Tibial nerve (tissue), 4 donors: ENCODE data around the gene CACHD1. TPM values are rescaled to one million over a fixed set of nuclear protein-coding genes. Genes with fewer than 3 reads are reported as not detected.

Experiments used
- DNase-seq, 2 donors: peaks; one replicate each; pipeline ENCODE4 v3.0.0-alpha.2; 2019; ENCODE audit warnings: low spot score in 2 of 2
- H3K27ac ChIP-seq, 4 donors: fragments of 200-600 bp; sonication (generic) in 3 of 4; one replicate each; pipeline ENCODE4 v1.5.1; 2017 to 2019; ENCODE audit warnings: mild to moderate bottlenecking in 1 of 4
- H3K27me3 ChIP-seq, 2 donors: fragments of 200-600 bp; sonication (generic) in 1 of 2; one replicate each; pipeline versions ENCODE4 v1.5.1 to v1.6.0; 2017 to 2019
- H3K36me3 ChIP-seq, 3 donors: fragments of 200-600 bp; sonication (generic); one replicate each; pipeline ENCODE4 v1.5.1; 2018 to 2019
- H3K4me1 ChIP-seq, 4 donors: fragments of 200-600 bp; sonication (generic) in 3 of 4; one replicate each; pipeline ENCODE4 v1.5.1; 2017 to 2019
- H3K4me3 ChIP-seq, 4 donors: fragments of 200-600 bp; sonication (generic) in 3 of 4; one replicate each; pipeline ENCODE4 v1.5.1; 2017 to 2019; ENCODE audit warnings: mild to moderate bottlenecking in 1 of 4, moderate library complexity in 1 of 4
- H3K9me3 ChIP-seq, 4 donors: fragments of 200-600 bp; sonication (generic) in 3 of 4; one replicate each; pipeline ENCODE4 v1.5.1; 2017 to 2019
- EP300 ChIP-seq, 2 donors: sonication (generic); formaldehyde crosslinking; IDR thresholded peaks; one replicate each; pipeline ENCODE4 v1.6.1; 2017; ENCODE audit warnings: antibody characterized with exemption in 2 of 2, mild to moderate bottlenecking in 1 of 2
- POLR2A ChIP-seq, 2 donors: fragments of 450-650 bp; IDR thresholded peaks; one replicate each; pipeline ENCODE4 v1.6.1; 2017; ENCODE audit warnings: antibody characterized with exemption in 2 of 2, mild to moderate bottlenecking in 2 of 2, moderate library complexity in 2 of 2
- WGBS, 2 donors: methylation state at CpG; one replicate each; pipeline ENCODE4 v1.1.5; 2018; 5-methylcytosine and 5-hydroxymethylcytosine counted together
- total RNA-seq, 4 donors: library from RNA; depleted of rRNA; stranded (reverse); fragments of >200 nt; gene quantifications; one replicate each; pipeline ENCODE4 v1.1.0, GENCODE V29; 2016
- TF ChIP-seq, protein P1 (sequence below), 5 experiments: fragments of 200-600 bp in 3 of 5; fragments of 450-650 bp in 2 of 5; sonication (generic) in 3 of 5; IDR thresholded peaks; one replicate each; pipeline ENCODE4 v1.5.1; 2016 to 2019; ENCODE audit warnings: antibody characterized with exemption in 5 of 5, mild to moderate bottlenecking in 3 of 5, moderate library complexity in 2 of 5

CACHD1 gene
- total RNA-seq, 4 donors from 2014 or later, result 7.4 to 15.9 (median 10.0) TPM

DNA sequence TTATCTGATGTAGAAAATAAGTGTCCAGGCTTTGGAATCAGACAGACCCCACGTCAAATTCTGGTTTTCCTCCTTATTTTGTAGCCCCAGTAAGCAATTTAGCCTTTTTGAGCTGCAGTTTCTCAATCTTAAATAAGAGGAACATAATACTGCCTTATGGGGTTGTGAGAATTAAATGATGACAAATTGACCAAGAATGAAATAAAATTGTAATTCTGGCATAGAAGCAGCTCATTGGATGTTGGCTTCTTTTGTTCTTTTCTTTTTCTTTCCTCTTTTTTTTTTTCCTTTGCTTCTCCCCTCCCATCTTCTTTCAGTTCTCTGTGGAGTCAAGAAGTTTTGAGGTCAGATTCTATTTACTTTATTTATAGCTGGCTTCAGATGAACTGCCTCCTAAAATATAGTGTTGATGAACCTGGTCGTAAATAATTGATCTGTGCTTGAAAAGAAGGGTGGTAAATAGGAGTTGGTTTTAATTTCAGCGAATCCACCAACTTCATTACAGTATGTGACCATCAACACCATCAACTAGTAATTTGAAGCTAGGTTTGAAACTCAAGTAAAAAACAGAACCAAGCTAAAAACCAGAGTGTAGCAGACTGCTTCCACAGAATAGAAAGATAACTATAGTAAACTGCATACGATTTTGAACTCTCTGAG is 81.1 kb downstream of the CACHD1 start:
- no peaks in the 10 kb centered on the region for H3K27me3 ChIP-seq
- TF ChIP-seq EP300 (IDR thresholded peaks at IDR 0.05) (no peak), POLR2A (IDR thresholded peaks at IDR 0.05) (no peak)
- TF ChIP-seq, protein P1, sequence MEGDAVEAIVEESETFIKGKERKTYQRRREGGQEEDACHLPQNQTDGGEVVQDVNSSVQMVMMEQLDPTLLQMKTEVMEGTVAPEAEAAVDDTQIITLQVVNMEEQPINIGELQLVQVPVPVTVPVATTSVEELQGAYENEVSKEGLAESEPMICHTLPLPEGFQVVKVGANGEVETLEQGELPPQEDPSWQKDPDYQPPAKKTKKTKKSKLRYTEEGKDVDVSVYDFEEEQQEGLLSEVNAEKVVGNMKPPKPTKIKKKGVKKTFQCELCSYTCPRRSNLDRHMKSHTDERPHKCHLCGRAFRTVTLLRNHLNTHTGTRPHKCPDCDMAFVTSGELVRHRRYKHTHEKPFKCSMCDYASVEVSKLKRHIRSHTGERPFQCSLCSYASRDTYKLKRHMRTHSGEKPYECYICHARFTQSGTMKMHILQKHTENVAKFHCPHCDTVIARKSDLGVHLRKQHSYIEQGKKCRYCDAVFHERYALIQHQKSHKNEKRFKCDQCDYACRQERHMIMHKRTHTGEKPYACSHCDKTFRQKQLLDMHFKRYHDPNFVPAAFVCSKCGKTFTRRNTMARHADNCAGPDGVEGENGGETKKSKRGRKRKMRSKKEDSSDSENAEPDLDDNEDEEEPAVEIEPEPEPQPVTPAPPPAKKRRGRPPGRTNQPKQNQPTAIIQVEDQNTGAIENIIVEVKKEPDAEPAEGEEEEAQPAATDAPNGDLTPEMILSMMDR (IDR thresholded peaks at IDR 0.05), result no peak
- no peaks in the 10 kb centered on the region for H3K36me3 ChIP-seq
- WGBS, 2 donors, result 70% methylated on average over 4 of the region's 4 CpGs
- H3K27ac ChIP-seq, result no peak overlapping the region
- peaks cover 0 to 8% (median 0%) of the 10 kb centered on the region in 4 donors for H3K4me1 ChIP-seq
- H3K4me3 ChIP-seq, result no peak overlapping the region
- no peak for DNase-seq
- no peaks in the 10 kb centered on the region for H3K9me3 ChIP-seq

DNA sequence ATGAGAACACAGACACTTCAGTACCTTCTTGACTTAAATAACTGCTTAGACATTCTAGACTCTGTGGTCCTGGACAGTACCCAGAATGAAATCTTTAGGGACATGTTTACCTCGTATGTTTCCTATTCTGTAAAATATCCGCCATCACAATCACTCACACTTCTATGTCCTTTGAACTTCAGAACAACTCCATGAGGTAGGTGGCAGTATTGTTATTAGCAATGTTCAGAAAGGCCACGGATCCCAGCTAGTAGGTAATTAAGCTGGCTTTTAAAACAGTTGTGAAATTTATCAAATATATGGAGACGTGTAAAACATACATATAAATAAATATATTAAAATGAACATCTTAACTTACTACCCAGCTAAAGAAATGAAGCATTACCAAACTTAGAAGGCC is 83.4 kb downstream of the CACHD1 start:
- TF ChIP-seq POLR2A (IDR thresholded peaks at IDR 0.05) (no peak), EP300 (IDR thresholded peaks at IDR 0.05) (no peak)
- TF ChIP-seq, protein P1 (IDR thresholded peaks at IDR 0.05), result no peak
- no peak overlapping the region for H3K27ac ChIP-seq
- 85 to 89% methylated on average over 4 of the region's 4 CpGs for WGBS, 2 donors

DNA sequence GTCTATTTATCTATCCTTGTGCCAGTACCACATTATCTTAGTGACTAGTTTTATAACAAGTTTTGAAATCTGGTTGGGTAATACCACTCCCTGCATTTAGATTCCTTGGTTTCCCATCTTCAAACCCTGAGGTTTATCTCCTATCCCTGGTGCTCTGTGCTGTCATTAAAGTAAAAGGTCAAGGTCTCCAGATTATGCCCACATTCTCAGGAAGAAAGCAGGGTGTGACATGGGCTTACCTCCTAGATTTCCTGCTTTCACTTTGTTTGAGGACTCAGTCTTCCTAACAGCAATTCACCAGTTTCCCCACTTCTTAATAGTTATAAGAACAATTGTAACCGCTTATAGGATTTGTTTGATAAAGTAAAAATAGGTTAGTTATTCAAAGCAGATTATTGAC is 86.0 kb downstream of the CACHD1 start:
- DNase-seq, result no peak
- Histone ChIP-seq H3K36me3 (no peaks in the 10 kb centered on the region), H3K4me1 (no peaks in the 10 kb centered on the region), H3K9me3 (no peaks in the 10 kb centered on the region), H3K27me3 (no peaks in the 10 kb centered on the region), H3K4me3 (no peak overlapping the region), H3K27ac (no peak overlapping the region)
- TF ChIP-seq EP300 (IDR thresholded peaks at IDR 0.05), result no peak
- TF ChIP-seq POLR2A (IDR thresholded peaks at IDR 0.05), result no peak
- TF ChIP-seq, protein P1 (IDR thresholded peaks at IDR 0.05), result no peak
- 88 to 93% methylated on average over 1 of the region's 1 CpG for WGBS, 2 donors

More for the DNA sequence above, 83.4 kb downstream of the CACHD1 start:
- Histone ChIP-seq H3K27me3 (no peaks in the 10 kb centered on the region), H3K4me1 (peaks cover 0 to 8% (median 0%) of the 10 kb centered on the region in 4 donors), H3K9me3 (no peaks in the 10 kb centered on the region), H3K36me3 (no peaks in the 10 kb centered on the region), H3K4me3 (no peak overlapping the region)
- no peak for DNase-seq

DNA sequence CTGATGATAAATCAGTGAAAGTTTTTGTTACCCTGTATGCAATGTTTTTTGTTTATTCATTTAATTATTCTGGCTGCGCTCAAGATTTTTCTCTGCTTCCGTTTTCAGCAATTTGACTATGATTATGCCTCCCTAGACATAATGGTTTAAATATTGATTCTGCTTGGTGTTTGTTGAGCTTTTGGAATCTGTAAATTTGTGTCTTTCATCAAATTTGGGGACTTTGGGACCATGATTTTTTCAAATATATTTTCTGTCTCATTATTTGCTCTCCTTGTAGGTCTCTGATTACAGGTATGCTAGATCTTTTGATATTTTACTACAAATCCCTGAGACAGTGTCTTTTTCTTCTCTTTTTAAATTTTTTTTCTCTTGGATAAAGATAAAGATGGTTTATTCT is 92.1 kb downstream of the CACHD1 start:
- no peak for TF ChIP-seq EP300 (IDR thresholded peaks at IDR 0.05)
- TF ChIP-seq POLR2A (IDR thresholded peaks at IDR 0.05), result no peak
- TF ChIP-seq, protein P1 (IDR thresholded peaks at IDR 0.05), result no peak
- Histone ChIP-seq H3K4me1 (no peaks in the 10 kb centered on the region), H3K27me3 (peaks cover 0 to 3% of the 10 kb centered on the region in 2 donors), H3K36me3 (no peaks in the 10 kb centered on the region), H3K27ac (no peak overlapping the region), H3K4me3 (no peak overlapping the region), H3K9me3 (peaks cover 0 to 14% (median 4%) of the 10 kb centered on the region in 4 donors)
- DNase-seq, result no peak
- WGBS, 2 donors, result 97 to 100% methylated on average over 2 of the region's 2 CpGs

DNA sequence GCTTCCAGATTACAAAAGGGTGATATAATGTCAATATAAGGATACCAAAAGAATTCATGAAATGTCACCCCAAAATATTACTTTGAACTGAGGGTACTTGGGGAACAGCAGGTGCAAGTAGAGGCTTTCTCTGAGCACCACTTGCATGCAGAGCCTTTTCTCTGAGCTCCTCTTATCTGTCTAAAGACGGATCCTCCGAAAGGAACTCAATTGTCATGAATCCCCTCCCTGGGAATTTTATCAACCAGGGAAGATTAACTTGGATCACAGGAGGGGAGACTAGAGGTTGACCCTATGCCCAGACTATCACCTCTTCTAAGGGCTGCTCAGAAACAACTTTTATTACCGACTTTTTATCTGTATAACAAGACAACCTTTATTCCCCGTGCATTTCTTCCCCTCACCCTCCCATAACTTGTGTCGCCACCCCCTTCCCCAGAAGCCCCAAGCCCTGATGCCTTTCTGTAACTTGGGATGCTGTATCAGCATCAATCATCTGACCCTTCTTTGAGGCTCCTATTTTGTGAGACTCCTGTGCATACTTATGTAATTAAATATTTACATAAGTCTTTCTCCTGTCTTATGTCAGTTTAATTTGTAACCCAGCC is 94.1 kb downstream of the CACHD1 start:
- no peak for DNase-seq
- TF ChIP-seq, protein P1 (IDR thresholded peaks at IDR 0.05), result no peak
- no peak for TF ChIP-seq POLR2A (IDR thresholded peaks at IDR 0.05)
- TF ChIP-seq EP300 (IDR thresholded peaks at IDR 0.05), result no peak
- H3K4me3 ChIP-seq, result no peak overlapping the region
- no peaks in the 10 kb centered on the region for H3K4me1 ChIP-seq
- H3K27me3 ChIP-seq, result peaks cover 0 to 9% of the 10 kb centered on the region in 2 donors
- peaks cover 0 to 14% (median 4%) of the 10 kb centered on the region in 4 donors for H3K9me3 ChIP-seq
- 68 to 88% methylated on average over 5 of the region's 5 CpGs for WGBS, 2 donors
- H3K27ac ChIP-seq, result no peak overlapping the region
- no peaks in the 10 kb centered on the region for H3K36me3 ChIP-seq
